OCI-LY1 (cell line): ENCODE data around the gene PARD6A.

Source experiments
- H2AFZ ChIP-seq: fragments of 200-600 bp; sonication (generic), shearing (Covaris generic); 2 replicates; pipeline ENCODE4 v1.6.0; 2014; ENCODE audit warnings: antibody characterized with exemption, mild to moderate bottlenecking, low read length
- H3F3A ChIP-seq: fragments of 200-600 bp; sonication (generic), shearing (Covaris generic); 2 replicates; pipeline ENCODE4 v1.6.0; 2014; ENCODE audit warnings: mild to moderate bottlenecking, antibody characterized with exemption, low read length, moderate library complexity; ENCODE audit not compliant: insufficient read depth
- H3K27ac ChIP-seq: fragments of 200-600 bp; sonication (generic); 2 replicates; pipeline ENCODE4 v1.5.1; 2014; ENCODE audit warnings: low read length, mixed run types, mild to moderate bottlenecking, low read depth; ENCODE audit not compliant: poor library complexity, severe bottlenecking
- H3K27me3 ChIP-seq: fragments of 200-600 bp; sonication (generic); 2 replicates; pipeline ENCODE4 v1.6.0; 2014; ENCODE audit warnings: antibody characterized with exemption, mild to moderate bottlenecking, low read length, moderate library complexity; ENCODE audit not compliant: insufficient read depth
- H3K36me3 ChIP-seq: fragments of 200-600 bp; sonication (generic); 2 replicates; pipeline ENCODE4 v1.6.1; 2014; ENCODE audit warnings: mild to moderate bottlenecking, antibody characterized with exemption, low read length, moderate library complexity, mixed read lengths; ENCODE audit not compliant: insufficient read depth
- H3K4me1 ChIP-seq: fragments of 200-600 bp; sonication (generic); 2 replicates; pipeline ENCODE4 v1.5.1; 2014; ENCODE audit warnings: mild to moderate bottlenecking, low read length, moderate library complexity; ENCODE audit not compliant: insufficient read depth, severe bottlenecking
- H3K4me2 ChIP-seq: fragments of 200-600 bp; sonication (generic), shearing (Covaris generic); 2 replicates; pipeline ENCODE4 v1.6.1; 2014; ENCODE audit warnings: low read length
- H3K4me3 ChIP-seq: fragments of 200-600 bp; sonication (generic); 2 replicates; pipeline ENCODE4 v1.5.1; 2014; ENCODE audit warnings: low read length, low read depth, mild to moderate bottlenecking, mixed read lengths; ENCODE audit not compliant: poor library complexity, severe bottlenecking
- H3K79me2 ChIP-seq: fragments of 200-600 bp; shearing (Covaris generic); 2 replicates; pipeline ENCODE4 v1.6.1; 2016; ENCODE audit warnings: mixed run types, low read length, mixed read lengths; ENCODE audit not compliant: insufficient read depth
- H3K9ac ChIP-seq: fragments of 200-600 bp; sonication (generic), shearing (Covaris generic); 2 replicates; pipeline ENCODE4 v1.6.1; 2014; ENCODE audit warnings: mild to moderate bottlenecking, low read length, mixed read lengths
- H3K9me2 ChIP-seq: fragments of 200-600 bp; sonication (generic), shearing (Covaris generic); 2 replicates; pipeline ENCODE4 v1.6.1; 2014; ENCODE audit warnings: low read depth, mild to moderate bottlenecking, low read length, mixed read lengths
- H3K9me3 ChIP-seq: fragments of 200-600 bp; shearing (Covaris generic); 2 replicates; pipeline ENCODE4 v1.6.1; 2014; ENCODE audit warnings: low read length, mixed read lengths
- H4K20me1 ChIP-seq: fragments of 200-600 bp; sonication (generic), shearing (Covaris generic); 2 replicates; pipeline ENCODE4 v1.6.0; 2016; ENCODE audit warnings: mild to moderate bottlenecking, low read length; ENCODE audit not compliant: insufficient read depth
- EZH2 ChIP-seq: fragments of 200-600 bp; sonication (generic), shearing (Covaris generic); IDR thresholded peaks from 2 replicates; pipeline ENCODE4 v1.8.0; 2017; ENCODE audit warnings: borderline replicate concordance, mixed run types, mild to moderate bottlenecking, antibody characterized with exemption, low read length, moderate library complexity, mixed read lengths
- TF ChIP-seq, protein P1 (sequence below): fragments of 200-600 bp; sonication (generic), shearing (Covaris generic); IDR thresholded peaks from 2 replicates; pipeline ENCODE4 v1.5.1; 2017; ENCODE audit warnings: mild to moderate bottlenecking, antibody characterized with exemption, low read length, moderate library complexity, mixed read lengths

Gene PARD6A

DNA sequence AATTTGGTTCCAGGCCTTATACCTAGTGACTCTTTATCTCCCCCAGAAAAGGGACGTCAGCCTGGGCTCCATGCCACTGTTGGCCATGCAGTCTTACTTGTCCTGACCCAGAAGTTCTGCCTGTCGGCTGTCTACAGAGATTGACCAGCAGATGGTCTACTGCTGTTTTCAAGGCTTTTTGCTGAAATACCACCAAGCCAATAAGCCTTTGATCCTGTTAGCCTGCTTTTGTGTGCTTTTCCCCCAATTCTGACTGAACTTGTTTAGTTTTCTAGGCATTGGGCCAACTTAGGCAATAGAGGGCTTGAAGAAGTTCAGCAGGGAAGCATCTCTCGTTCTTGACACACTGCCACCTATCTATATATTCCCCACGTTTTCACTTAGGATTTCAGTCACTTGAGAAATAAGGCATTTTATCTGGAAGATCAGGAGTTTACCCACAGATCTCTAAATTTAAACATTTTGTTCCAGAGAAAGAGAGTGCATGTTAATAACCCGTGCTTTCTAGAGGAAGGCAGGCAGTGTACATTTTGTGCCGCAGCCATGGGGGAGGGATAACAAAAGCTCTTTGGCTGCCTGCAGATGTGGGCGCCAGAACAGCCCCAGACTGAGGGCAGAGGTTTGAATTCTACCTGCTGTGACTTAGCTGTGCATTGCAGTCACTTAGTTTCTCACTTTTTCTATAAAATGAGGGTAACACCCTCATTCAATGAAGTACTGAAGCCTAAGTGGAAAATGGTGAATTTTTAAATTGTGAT is 28.2 kb upstream of the PARD6A start:
- no peak overlapping the region for H3K4me2 ChIP-seq
- no peaks in the 10 kb centered on the region for H3K9me2 ChIP-seq
- no peak overlapping the region for H3K9ac ChIP-seq
- no peak overlapping the region for H3K27ac ChIP-seq
- no peaks in the 10 kb centered on the region for H3K27me3 ChIP-seq
- no peaks in the 10 kb centered on the region for H4K20me1 ChIP-seq
- H3F3A ChIP-seq, result no peaks in the 10 kb centered on the region
- H3K9me3 ChIP-seq, result no peaks in the 10 kb centered on the region
- no peaks in the 10 kb centered on the region for H3K79me2 ChIP-seq
- no peak overlapping the region for H3K4me3 ChIP-seq
- no peak for TF ChIP-seq EZH2
- TF ChIP-seq, protein P1, sequence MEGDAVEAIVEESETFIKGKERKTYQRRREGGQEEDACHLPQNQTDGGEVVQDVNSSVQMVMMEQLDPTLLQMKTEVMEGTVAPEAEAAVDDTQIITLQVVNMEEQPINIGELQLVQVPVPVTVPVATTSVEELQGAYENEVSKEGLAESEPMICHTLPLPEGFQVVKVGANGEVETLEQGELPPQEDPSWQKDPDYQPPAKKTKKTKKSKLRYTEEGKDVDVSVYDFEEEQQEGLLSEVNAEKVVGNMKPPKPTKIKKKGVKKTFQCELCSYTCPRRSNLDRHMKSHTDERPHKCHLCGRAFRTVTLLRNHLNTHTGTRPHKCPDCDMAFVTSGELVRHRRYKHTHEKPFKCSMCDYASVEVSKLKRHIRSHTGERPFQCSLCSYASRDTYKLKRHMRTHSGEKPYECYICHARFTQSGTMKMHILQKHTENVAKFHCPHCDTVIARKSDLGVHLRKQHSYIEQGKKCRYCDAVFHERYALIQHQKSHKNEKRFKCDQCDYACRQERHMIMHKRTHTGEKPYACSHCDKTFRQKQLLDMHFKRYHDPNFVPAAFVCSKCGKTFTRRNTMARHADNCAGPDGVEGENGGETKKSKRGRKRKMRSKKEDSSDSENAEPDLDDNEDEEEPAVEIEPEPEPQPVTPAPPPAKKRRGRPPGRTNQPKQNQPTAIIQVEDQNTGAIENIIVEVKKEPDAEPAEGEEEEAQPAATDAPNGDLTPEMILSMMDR, result no peak
- H2AFZ ChIP-seq, result no peak overlapping the region
- H3K4me1 ChIP-seq, result no peaks in the 10 kb centered on the region
- H3K36me3 ChIP-seq, result peaks cover 86% of the 10 kb centered on the region

DNA sequence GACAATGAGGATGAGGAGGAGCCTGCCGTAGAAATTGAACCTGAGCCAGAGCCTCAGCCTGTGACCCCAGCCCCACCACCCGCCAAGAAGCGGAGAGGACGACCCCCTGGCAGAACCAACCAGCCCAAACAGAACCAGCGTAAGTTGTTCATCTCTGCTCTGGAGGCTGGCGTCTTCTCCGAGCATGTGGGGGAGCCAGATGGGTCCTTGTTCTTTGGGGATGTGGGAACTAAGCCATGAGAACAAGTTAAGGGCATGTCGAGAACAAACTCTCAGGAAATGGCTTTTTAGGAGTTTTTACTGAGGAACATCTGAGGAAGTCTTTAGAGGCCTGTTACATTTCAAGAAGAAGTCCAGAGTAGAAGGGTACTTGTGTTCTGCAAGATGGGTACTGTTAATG is 24.0 kb upstream of the PARD6A start:
- Histone ChIP-seq H4K20me1 (no peaks in the 10 kb centered on the region), H3K4me3 (no peak overlapping the region), H2AFZ (no peak overlapping the region), H3K27me3 (no peaks in the 10 kb centered on the region), H3K27ac (no peak overlapping the region), H3K9me3 (no peaks in the 10 kb centered on the region), H3K36me3 (peaks cover 75% of the 10 kb centered on the region), H3K4me2 (no peak overlapping the region), H3K4me1 (no peaks in the 10 kb centered on the region), H3K79me2 (no peaks in the 10 kb centered on the region), H3F3A (no peaks in the 10 kb centered on the region), H3K9ac (no peak overlapping the region), H3K9me2 (no peaks in the 10 kb centered on the region)
- TF ChIP-seq EZH2, result no peak
- TF ChIP-seq, protein P1, result no peak

DNA sequence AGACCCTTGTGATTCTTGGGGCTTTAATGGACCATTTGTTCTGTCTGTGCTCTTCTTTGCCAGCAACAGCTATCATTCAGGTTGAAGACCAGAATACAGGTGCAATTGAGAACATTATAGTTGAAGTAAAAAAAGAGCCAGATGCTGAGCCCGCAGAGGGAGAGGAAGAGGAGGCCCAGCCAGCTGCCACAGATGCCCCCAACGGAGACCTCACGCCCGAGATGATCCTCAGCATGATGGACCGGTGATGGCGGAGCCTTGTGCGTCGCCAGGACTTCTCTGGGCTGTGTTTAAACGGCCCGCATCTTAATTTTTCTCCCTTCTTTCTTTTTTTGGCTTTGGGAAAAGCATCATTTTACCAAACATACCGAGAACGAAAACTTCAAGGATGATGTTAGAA is 23.1 kb upstream of the PARD6A start:
- no peak for TF ChIP-seq EZH2
- TF ChIP-seq, protein P1, result no peak
- H3K4me1 ChIP-seq, result no peaks in the 10 kb centered on the region
- no peaks in the 10 kb centered on the region for H3K9me3 ChIP-seq
- H2AFZ ChIP-seq, result no peak overlapping the region
- no peak overlapping the region for H3K27ac ChIP-seq
- no peaks in the 10 kb centered on the region for H3K27me3 ChIP-seq
- peaks cover 66% of the 10 kb centered on the region for H3K36me3 ChIP-seq
- peaks cover 2% of the 10 kb centered on the region; the same call in 1 of the 2 replicates for H3F3A ChIP-seq
- no peak overlapping the region for H3K4me3 ChIP-seq
- no peaks in the 10 kb centered on the region for H3K79me2 ChIP-seq
- H4K20me1 ChIP-seq, result no peaks in the 10 kb centered on the region
- H3K4me2 ChIP-seq, result no peak overlapping the region
- no peak overlapping the region for H3K9ac ChIP-seq
- no peaks in the 10 kb centered on the region for H3K9me2 ChIP-seq
